ENCODE results near the gene ASB1.

ASB1 gene

GRCh38 chr2:238446371-238446770 is 19.6 kb downstream of the ASB1 start:
- DNase-seq, result no peak

- no peak for DNase-seq
These were observed 21.6 kb downstream of the ASB1 start for GRCh38 chr2:238448031-238448955.

- DNase-seq, result no peak
These were observed 22.5 kb downstream of the ASB1 start for GRCh38 chr2:238449241-238449640.

- no peak for DNase-seq
These were observed 23.2 kb downstream of the ASB1 start for GRCh38 chr2:238449909-238450417.

GRCh38 chr2:238450440-238450861 is 23.7 kb downstream of the ASB1 start:
- DNase-seq, result no peak

GRCh38 chr2:238453842-238454241 is 27.1 kb downstream of the ASB1 start:
- no peak for DNase-seq

- no peak for DNase-seq
These were observed 29.7 kb downstream of the ASB1 start for GRCh38 chr2:238456449-238456848.

GRCh38 chr2:238456970-238457926 is 30.5 kb downstream of the ASB1 start:
- DNase-seq, result no peak

GRCh38 chr2:238457927-238458324 is 31.2 kb downstream of the ASB1 start:
- no peak for DNase-seq

- DNase-seq, result no peak
These were observed 31.9 kb downstream of the ASB1 start for GRCh38 chr2:238458651-238459050.

GRCh38 chr2:238459081-238459629 is 32.4 kb downstream of the ASB1 start:
- DNase-seq, result no peak

GRCh38 chr2:238461051-238461450 is 34.3 kb downstream of the ASB1 start:
- no peak for DNase-seq

- no peak for DNase-seq
These were observed 34.8 kb downstream of the ASB1 start for GRCh38 chr2:238461491-238461890.

- DNase-seq, result no peak
These were observed 35.2 kb downstream of the ASB1 start for GRCh38 chr2:238461916-238462315.

GRCh38 chr2:238462782-238463396 is 36.2 kb downstream of the ASB1 start:
- DNase-seq, result peak; percentile 71

GRCh38 chr2:238464389-238464788 is 37.7 kb downstream of the ASB1 start:
- no peak for DNase-seq

- no peak for DNase-seq
These were observed 38.9 kb downstream of the ASB1 start for GRCh38 chr2:238465487-238466242.

- no peak for DNase-seq
These were observed 39.6 kb downstream of the ASB1 start for GRCh38 chr2:238466243-238466756.

- no peak for DNase-seq
These were observed 40.3 kb downstream of the ASB1 start for GRCh38 chr2:238467062-238467461.

GRCh38 chr2:238467792-238468191 is 41.1 kb downstream of the ASB1 start:
- no peak for DNase-seq

GRCh38 chr2:238469155-238469554 is 42.4 kb downstream of the ASB1 start:
- no peak for DNase-seq

GRCh38 chr2:238473014-238473413 is 46.3 kb downstream of the ASB1 start:
- no peak for DNase-seq

Measured in CD4-positive, alpha-beta T cell treated with Interleukin-17A for 1 hour (primary cell).